ENCODE data around the gene CLEC18A.

CLEC18A gene

DNA sequence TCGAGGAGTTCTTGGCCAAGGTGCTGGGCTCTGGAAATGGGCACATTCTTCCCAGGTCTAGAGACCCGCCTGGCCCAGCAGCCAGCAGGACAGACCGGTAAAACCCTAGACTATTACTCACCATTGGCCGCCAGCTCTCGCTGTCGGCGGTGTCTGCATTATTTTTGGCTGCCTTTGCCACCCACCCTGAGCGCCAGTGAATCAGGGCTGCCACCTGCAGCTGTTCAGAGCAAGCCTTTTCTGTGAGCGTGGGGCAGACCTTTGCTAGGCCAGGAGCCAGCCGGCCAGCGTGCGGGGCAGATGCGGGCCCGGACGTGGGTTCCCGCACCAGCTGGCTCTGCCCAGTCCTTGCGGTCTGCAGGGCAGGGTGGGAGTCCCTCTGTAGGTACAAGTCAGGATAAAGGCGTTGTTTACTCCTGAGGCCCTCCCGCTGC, 15.8 kb upstream of the CLEC18A start:
- no peak for TF ChIP-seq SPI1 (IDR thresholded peaks at IDR 0.05; ENCODE audit: low read depth, low read length)
- no peak for TF ChIP-seq TAF1 (IDR thresholded peaks at IDR 0.05; ENCODE audit: low read depth, low read length)
- TF ChIP-seq PAX5 (IDR thresholded peaks at IDR 0.05; ENCODE audit: insufficient read depth, low read length, severe bottlenecking) = no peak
- TF ChIP-seq POU2F2 (IDR thresholded peaks at IDR 0.05; ENCODE audit: low read depth, low read length) = no peak
- no peak for TF ChIP-seq POLR2AphosphoS5 (IDR thresholded peaks at IDR 0.05; ENCODE audit: low read depth, low read length)
- no peak for TF ChIP-seq POLR2A (IDR thresholded peaks at IDR 0.05; ENCODE audit: low read depth, low read length)
- DNase-seq (ENCODE audit: insufficient read length, low spot score) = no peak
- no peak for FAIRE-seq

GRCh38 chr16:69935740-69936139, 15.4 kb upstream of the CLEC18A start:
- no peak for DNase-seq (ENCODE audit: insufficient read length, low spot score)
- no peak for FAIRE-seq
- TF ChIP-seq POU2F2 (IDR thresholded peaks at IDR 0.05; ENCODE audit: low read depth, low read length) (no peak), POLR2AphosphoS5 (IDR thresholded peaks at IDR 0.05; ENCODE audit: low read depth, low read length) (no peak), PAX5 (IDR thresholded peaks at IDR 0.05; ENCODE audit: insufficient read depth, low read length, severe bottlenecking) (no peak), TAF1 (IDR thresholded peaks at IDR 0.05; ENCODE audit: low read depth, low read length) (no peak), POLR2A (IDR thresholded peaks at IDR 0.05; ENCODE audit: low read depth, low read length) (no peak), SPI1 (IDR thresholded peaks at IDR 0.05; ENCODE audit: low read depth, low read length) (no peak)

GRCh38 chr16:69936252-69936651, 14.9 kb upstream of the CLEC18A start:
- FAIRE-seq (no peak), DNase-seq (ENCODE audit: insufficient read length, low spot score) (no peak)
- TF ChIP-seq POU2F2 (IDR thresholded peaks at IDR 0.05; ENCODE audit: low read depth, low read length) (no peak), POLR2A (IDR thresholded peaks at IDR 0.05; ENCODE audit: low read depth, low read length) (no peak), SPI1 (IDR thresholded peaks at IDR 0.05; ENCODE audit: low read depth, low read length) (no peak), PAX5 (IDR thresholded peaks at IDR 0.05; ENCODE audit: insufficient read depth, low read length, severe bottlenecking) (no peak), TAF1 (IDR thresholded peaks at IDR 0.05; ENCODE audit: low read depth, low read length) (no peak), POLR2AphosphoS5 (IDR thresholded peaks at IDR 0.05; ENCODE audit: low read depth, low read length) (no peak)

DNA sequence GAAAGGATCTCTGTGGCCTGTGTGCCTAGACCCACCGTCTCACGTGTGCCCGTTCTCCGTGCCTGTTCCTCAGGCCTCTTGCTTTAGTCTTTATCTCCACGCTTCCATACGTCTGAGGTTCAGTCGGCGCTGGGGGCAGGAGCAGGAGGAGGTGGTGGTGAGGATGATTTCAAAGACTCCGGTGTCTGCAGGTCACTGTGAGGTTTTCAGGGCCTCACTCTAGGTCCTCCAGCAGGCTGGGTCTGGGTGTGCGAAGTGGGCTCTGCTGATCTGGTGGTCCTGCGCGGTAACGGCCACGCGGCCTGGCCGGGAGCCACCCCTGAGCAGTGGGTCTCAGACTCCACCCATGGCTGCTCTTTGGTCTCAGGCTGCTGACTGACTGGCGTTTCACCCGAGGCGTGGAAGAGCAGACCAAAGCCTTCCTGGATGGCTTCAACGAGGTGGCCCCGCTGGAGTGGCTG, 14.4 kb upstream of the CLEC18A start:
- TF ChIP-seq POLR2AphosphoS5 (IDR thresholded peaks at IDR 0.05; ENCODE audit: low read depth, low read length) (no peak), POU2F2 (IDR thresholded peaks at IDR 0.05; ENCODE audit: low read depth, low read length) (no peak), POLR2A (IDR thresholded peaks at IDR 0.05; ENCODE audit: low read depth, low read length) (no peak), PAX5 (IDR thresholded peaks at IDR 0.05; ENCODE audit: insufficient read depth, low read length, severe bottlenecking) (no peak), SPI1 (IDR thresholded peaks at IDR 0.05; ENCODE audit: low read depth, low read length) (no peak), TAF1 (IDR thresholded peaks at IDR 0.05; ENCODE audit: low read depth, low read length) (no peak)

DNA sequence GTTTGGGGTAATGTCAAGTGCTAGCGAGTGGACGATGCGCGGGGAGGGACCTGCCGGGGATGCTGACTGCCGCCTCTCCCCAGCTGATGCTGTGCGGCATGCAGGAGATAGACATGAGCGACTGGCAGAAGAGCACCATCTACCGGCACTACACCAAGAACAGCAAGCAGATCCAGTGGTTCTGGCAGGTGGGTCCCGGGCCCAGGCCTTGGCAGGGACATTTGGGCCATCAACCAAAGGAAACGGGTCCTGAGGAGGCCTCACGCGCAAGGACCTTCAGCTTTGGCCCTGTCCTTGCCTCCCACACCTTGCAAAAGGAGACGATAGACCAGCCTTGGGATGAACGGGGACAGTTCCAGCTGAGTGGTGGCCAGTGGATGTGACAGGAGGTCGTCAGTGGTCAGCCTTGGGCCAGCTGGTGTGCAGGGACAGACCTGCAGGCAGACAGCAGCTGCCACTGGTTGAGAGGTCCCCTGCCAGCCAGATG, 13.6 kb upstream of the CLEC18A start:
- TF ChIP-seq PAX5 (IDR thresholded peaks at IDR 0.05; ENCODE audit: insufficient read depth, low read length, severe bottlenecking) (no peak), SPI1 (IDR thresholded peaks at IDR 0.05; ENCODE audit: low read depth, low read length) (no peak), POLR2A (IDR thresholded peaks at IDR 0.05; ENCODE audit: low read depth, low read length) (no peak), POU2F2 (IDR thresholded peaks at IDR 0.05; ENCODE audit: low read depth, low read length) (no peak), TAF1 (IDR thresholded peaks at IDR 0.05; ENCODE audit: low read depth, low read length) (no peak), POLR2AphosphoS5 (IDR thresholded peaks at IDR 0.05; ENCODE audit: low read depth, low read length) (no peak)
- FAIRE-seq = no peak
- no peak for DNase-seq (ENCODE audit: insufficient read length, low spot score)

More for the DNA sequence above, 14.4 kb upstream of the CLEC18A start:
- FAIRE-seq (no peak), DNase-seq (ENCODE audit: insufficient read length, low spot score) (no peak)

GRCh38 chr16:69938981-69939820, 11.9 kb upstream of the CLEC18A start:
- TF ChIP-seq SPI1 (IDR thresholded peaks at IDR 0.05; ENCODE audit: low read depth, low read length) (no peak), POU2F2 (IDR thresholded peaks at IDR 0.05; ENCODE audit: low read depth, low read length) (no peak), TAF1 (IDR thresholded peaks at IDR 0.05; ENCODE audit: low read depth, low read length) (no peak), PAX5 (IDR thresholded peaks at IDR 0.05; ENCODE audit: insufficient read depth, low read length, severe bottlenecking) (no peak), POLR2AphosphoS5 (IDR thresholded peaks at IDR 0.05; ENCODE audit: low read depth, low read length) (no peak), POLR2A (IDR thresholded peaks at IDR 0.05; ENCODE audit: low read depth, low read length) (no peak)
- no peak for DNase-seq (ENCODE audit: insufficient read length, low spot score)
- FAIRE-seq = no peak

DNA sequence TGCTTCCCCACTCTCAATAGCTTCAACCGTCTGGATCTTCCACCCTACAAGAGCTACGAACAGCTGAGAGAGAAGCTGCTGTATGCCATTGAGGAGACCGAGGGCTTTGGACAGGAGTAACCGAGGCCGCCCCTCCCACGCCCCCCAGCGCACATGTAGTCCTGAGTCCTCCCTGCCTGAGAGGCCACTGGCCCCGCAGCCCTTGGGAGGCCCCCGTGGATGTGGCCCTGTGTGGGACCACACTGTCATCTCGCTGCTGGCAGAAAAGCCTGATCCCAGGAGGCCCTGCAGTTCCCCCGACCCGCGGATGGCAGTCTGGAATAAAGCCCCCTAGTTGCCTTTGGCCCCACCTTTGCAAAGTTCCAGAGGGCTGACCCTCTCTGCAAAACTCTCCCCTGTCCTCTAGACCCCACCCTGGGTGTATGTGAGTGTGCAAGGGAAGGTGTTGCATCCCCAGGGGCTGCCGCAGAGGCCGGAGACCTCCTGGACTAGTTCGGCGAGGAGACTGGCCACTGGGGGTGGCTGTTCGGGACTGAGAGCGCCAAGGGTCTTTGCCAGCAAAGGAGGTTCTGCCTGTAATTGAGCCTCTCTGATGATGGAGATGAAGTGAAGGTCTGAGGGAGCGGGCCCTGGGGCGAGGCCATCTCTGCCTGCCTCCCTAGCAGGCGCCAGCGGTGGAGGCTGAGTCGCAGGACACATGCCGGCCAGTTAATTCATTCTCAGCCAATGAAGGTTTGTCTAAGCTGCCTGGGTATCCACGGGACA, 11.1 kb upstream of the CLEC18A start:
- no peak for FAIRE-seq
- TF ChIP-seq POU2F2 (IDR thresholded peaks at IDR 0.05; ENCODE audit: low read depth, low read length) = no peak
- TF ChIP-seq POLR2AphosphoS5 (IDR thresholded peaks at IDR 0.05; ENCODE audit: low read depth, low read length) = no peak
- no peak for DNase-seq (ENCODE audit: insufficient read length, low spot score)

- FAIRE-seq (no peak), DNase-seq (ENCODE audit: insufficient read length, low spot score) (no peak)
- TF ChIP-seq POU2F2 (IDR thresholded peaks at IDR 0.05; ENCODE audit: low read depth, low read length) = no peak
These were observed 10.5 kb upstream of the CLEC18A start for GRCh38 chr16:69940676-69941075.

DNA sequence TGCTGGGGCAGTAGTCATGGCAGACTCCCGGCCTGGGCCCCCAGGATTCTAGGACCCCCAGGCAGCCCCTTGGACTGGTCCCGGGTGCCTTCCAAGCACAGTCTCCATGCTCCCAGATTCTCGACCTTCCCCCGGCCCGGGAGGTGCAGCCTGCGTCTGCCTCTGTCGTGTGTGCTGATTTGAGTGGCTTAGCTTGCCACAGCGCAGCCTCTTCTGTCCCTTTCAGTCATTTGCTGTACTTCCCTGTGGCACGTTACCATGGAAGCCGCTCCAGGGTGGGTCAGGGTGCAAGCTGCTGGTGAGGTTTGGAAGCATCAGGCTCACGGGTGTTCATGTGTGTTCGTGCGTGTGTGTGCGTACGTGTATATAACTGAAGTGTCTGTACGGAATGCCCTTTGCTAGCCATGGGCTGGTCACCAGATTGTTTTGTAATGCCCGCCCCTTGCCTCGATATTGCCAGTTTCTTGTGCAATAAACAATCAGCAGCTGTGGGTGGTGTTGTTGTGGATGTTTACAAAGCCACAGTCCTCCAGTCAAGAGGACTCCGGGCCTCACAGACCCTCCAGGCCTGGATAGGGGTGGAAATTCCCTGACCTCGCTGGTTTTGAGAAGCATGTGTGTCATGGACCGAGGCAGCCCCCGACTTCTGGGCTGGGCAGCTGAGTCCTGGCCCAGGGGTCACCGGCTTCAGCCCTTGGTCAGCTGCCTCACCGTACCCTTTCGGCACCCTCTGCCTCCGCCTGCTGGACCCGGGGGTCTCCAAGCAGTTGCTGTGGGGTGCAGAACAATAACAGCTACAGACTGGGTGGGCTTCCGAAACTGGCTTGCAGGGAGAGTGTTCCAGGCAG, 9.7 kb upstream of the CLEC18A start:
- TF ChIP-seq PAX5 (IDR thresholded peaks at IDR 0.05; ENCODE audit: insufficient read depth, low read length, severe bottlenecking) = no peak
- no peak for TF ChIP-seq POLR2A (IDR thresholded peaks at IDR 0.05; ENCODE audit: low read depth, low read length)
- no peak for TF ChIP-seq SPI1 (IDR thresholded peaks at IDR 0.05; ENCODE audit: low read depth, low read length)
- TF ChIP-seq POU2F2 (IDR thresholded peaks at IDR 0.05; ENCODE audit: low read depth, low read length) = no peak
- TF ChIP-seq TAF1 (IDR thresholded peaks at IDR 0.05; ENCODE audit: low read depth, low read length) = no peak
- no peak for TF ChIP-seq POLR2AphosphoS5 (IDR thresholded peaks at IDR 0.05; ENCODE audit: low read depth, low read length)
- DNase-seq (ENCODE audit: insufficient read length, low spot score) (no peak), FAIRE-seq (no peak)

Measured in GM12891 (cell line).